ENCODE results near the gene PSMB5. TPM values are rescaled to one million over a fixed set of nuclear protein-coding genes. Genes with fewer than 3 reads are reported as not detected.

Gene PSMB5
- total and polyA plus RNA-seq, 2 of the 13 experiments (the other 11 are each of a cell fraction or from before 2014, with no cell fraction given) = 705 to 871 TPM

GRCh38 chr14:22981090-22981875 is 53.4 kb downstream of the PSMB5 start (continued):
- TF ChIP-seq ZNF547 (CRISPR knock-in tag; IDR thresholded peaks at IDR 0.05) (peak; percentile 35), ZNF768 (CRISPR knock-in tag; IDR thresholded peaks at IDR 0.05) (peak; percentile 58), JDP2 (CRISPR knock-in tag; IDR thresholded peaks at IDR 0.05; ENCODE audit: borderline replicate concordance) (no peak), HMGXB4 (CRISPR knock-in tag; IDR thresholded peaks at IDR 0.05; ENCODE audit: borderline replicate concordance in 1 of 2, low read depth in 1 of 2) (peak; percentile 33 to 84), ZNF234 (CRISPR knock-in tag; conservative IDR thresholded peaks at IDR 0.05) (no peak), ZBTB37 (CRISPR knock-in tag; IDR thresholded peaks at IDR 0.05) (no peak), HCFC1 (IDR thresholded peaks at IDR 0.05; ENCODE audit: low read depth, low read length) (peak; percentile 22; the same call in 1 of the 2 replicates), AHR (CRISPR knock-in tag; IDR thresholded peaks at IDR 0.05) (0 out of 2 replicates have a peak, but pooled peaks have one; percentile 31), PAF1 (CRISPR knock-in tag; IDR thresholded peaks at IDR 0.05) (peak; percentile 82), ZNF7 (CRISPR knock-in tag; IDR thresholded peaks at IDR 0.05) (peak; percentile 4; the same call in 1 of the 2 replicates), ZNF260 (CRISPR knock-in tag; IDR thresholded peaks at IDR 0.05; ENCODE audit: borderline replicate concordance, low read depth) (0 out of 2 replicates have a peak, but pooled peaks have one; percentile 81), ZGPAT (CRISPR knock-in tag; IDR thresholded peaks at IDR 0.05) (peak; percentile 42), PTBP1 (IDR thresholded peaks at IDR 0.05; ENCODE audit: low read depth, low read length, poor library complexity, severe bottlenecking) (no peak), LRRFIP1 (CRISPR knock-in tag; conservative IDR thresholded peaks at IDR 0.05) (0 out of 2 replicates have a peak, but pooled peaks have one; percentile 18)
- TF ChIP-seq, protein P1, sequence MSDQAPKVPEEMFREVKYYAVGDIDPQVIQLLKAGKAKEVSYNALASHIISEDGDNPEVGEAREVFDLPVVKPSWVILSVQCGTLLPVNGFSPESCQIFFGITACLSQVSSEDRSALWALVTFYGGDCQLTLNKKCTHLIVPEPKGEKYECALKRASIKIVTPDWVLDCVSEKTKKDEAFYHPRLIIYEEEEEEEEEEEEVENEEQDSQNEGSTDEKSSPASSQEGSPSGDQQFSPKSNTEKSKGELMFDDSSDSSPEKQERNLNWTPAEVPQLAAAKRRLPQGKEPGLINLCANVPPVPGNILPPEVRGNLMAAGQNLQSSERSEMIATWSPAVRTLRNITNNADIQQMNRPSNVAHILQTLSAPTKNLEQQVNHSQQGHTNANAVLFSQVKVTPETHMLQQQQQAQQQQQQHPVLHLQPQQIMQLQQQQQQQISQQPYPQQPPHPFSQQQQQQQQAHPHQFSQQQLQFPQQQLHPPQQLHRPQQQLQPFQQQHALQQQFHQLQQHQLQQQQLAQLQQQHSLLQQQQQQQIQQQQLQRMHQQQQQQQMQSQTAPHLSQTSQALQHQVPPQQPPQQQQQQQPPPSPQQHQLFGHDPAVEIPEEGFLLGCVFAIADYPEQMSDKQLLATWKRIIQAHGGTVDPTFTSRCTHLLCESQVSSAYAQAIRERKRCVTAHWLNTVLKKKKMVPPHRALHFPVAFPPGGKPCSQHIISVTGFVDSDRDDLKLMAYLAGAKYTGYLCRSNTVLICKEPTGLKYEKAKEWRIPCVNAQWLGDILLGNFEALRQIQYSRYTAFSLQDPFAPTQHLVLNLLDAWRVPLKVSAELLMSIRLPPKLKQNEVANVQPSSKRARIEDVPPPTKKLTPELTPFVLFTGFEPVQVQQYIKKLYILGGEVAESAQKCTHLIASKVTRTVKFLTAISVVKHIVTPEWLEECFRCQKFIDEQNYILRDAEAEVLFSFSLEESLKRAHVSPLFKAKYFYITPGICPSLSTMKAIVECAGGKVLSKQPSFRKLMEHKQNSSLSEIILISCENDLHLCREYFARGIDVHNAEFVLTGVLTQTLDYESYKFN (CRISPR knock-in tag; conservative IDR thresholded peaks at IDR 0.05) = no peak; the same call in 1 of the 2 replicates
- TF ChIP-seq, protein P2, sequence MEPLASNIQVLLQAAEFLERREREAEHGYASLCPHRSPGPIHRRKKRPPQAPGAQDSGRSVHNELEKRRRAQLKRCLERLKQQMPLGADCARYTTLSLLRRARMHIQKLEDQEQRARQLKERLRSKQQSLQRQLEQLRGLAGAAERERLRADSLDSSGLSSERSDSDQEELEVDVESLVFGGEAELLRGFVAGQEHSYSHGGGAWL (CRISPR knock-in tag; IDR thresholded peaks at IDR 0.05) = peak; percentile 67; the same call in 1 of the 2 replicates
